GM19397 (cell line): ENCODE data around the gene CNIH4.
"Not testable (repeated sequence)": the region's sequence is repeated elsewhere in the genome, so short reads cannot be mapped to it uniquely, and the experiment has no call there.

Source experiments
- ATAC-seq: cut with Tn5 transposase; IDR thresholded peaks from one replicate; pipeline ENCODE4 v1.9.1; 2021; ENCODE audit warnings: mild to moderate bottlenecking, moderate library complexity; ENCODE audit not compliant: unreplicated experiment

The CNIH4 gene

GRCh38 chr1:224343679-224344078, 13.0 kb upstream of the CNIH4 start:
- ATAC-seq: no peak

- ATAC-seq: no peak
Measured at GRCh38 chr1:224348137-224348536, 8.5 kb upstream of the CNIH4 start.

GRCh38 chr1:224349716-224350115, 7.0 kb upstream of the CNIH4 start:
- ATAC-seq: not testable (repeated sequence)

GRCh38 chr1:224352436-224353085, 4.1 kb upstream of the CNIH4 start:
- not testable (repeated sequence) for ATAC-seq

DNA sequence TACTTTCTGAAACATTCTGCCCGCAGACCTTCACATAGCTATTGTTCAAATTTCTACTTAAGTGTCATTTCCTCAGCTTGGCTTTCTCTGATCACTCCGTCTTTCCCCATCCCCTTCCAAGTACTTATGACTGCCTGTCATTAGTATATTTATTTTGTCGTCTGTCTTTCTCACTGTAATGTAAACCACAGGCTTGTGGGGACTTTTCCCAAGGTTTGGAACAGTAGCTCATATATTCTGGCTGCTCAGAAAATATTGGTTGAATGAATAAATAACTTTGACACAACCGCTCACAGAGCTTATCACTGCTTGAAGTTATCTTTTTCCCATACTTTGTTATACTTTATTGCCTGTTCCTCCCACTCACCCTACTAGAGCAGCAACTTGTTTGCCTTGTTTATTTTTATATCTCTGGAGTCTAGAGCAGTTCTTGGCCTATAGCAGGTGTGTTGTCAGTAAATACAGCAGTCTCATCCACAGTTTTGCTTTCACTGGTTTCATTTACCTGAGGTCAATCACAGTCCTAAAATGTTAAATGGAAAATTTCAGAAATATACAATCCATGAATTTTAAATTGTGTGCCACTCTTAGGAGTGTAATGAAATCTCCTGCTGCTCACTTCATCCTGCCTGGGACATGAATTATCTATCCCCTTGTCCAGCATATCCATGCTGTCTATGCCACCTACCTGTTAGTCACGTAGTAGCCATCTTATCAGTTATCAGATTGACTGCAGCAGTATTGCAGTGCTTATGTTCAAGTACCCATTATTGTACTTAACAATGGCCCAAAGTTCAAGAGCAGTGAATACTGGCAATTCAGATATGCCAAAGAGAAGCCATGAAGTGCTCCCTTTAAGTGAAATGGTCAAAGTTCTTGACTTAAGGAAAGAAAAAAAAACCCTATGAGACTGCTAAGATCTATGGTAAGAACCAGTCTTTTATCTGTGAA, 2.4 kb upstream of the CNIH4 start:
- ATAC-seq: no peak

- no peak for ATAC-seq
Measured at GRCh38 chr1:224357626-224358124, 996 bp downstream of the CNIH4 start.

DNA sequence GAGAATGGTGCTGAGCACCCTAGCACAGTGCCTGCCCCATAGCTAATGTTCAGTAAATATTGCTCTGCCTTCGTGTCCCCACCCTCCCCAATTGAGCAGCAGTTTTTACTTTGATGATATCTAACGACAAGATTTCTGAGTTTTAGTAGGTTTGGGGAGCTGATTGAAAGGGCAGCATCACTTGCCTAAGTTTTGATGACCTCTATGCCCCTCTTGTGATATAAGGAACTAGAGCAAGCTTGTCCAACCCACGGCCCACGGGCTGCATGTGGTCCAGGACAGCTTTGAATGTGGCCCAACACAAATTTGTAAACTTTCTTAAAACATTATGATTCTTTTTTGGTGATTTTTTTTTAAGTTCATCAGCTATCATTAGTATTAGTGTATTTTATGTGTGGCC, 1.6 kb downstream of the CNIH4 start:
- ATAC-seq: no peak

DNA sequence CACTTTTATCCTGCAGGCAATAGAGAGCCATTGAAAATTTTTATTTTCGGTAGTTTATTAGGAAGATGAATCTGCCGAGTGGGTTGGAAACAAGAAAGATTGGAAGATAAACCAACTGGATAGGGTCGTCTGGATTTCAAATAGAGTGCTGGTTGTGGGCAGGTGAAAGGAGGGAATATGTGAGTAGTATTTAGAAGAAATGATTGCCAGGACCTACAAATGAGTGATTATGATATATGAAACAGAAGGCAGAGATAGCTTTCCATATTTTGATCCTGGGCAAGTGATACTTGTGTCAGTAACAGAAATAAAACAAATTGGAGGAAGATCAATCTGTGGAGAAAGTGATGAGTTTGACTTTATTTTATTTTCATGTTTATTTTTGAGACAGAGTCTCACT, 2.5 kb downstream of the CNIH4 start:
- ATAC-seq: no peak

GRCh38 chr1:224368409-224368808, 11.7 kb downstream of the CNIH4 start:
- ATAC-seq: no peak

DNA sequence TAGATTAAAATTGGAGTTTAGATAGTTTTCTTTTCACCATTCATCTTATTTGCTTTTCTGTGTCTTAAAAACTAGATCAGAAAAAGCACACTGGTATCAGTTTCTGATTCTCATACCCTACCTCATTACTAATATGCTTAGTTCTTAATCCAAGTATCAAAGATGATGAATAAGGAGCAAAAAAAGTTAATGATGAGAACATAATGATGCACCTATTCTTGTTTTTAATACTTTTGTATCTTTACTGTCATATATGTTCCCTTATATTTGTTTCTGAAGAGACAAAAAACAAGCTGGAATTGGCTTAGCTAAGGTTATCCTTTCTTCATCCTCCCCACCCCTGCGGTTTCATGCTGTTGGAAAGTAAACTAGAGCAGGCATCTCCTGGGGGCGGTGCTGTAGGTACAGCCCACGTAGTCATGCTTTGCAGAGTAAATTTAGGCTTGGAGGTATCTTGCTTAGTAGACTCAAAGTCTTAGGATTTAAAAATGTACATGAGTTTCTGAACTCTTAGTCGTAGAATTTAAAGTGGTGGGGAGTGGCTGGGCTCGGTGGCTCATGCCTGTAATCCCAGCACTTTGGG, 16.4 kb downstream of the CNIH4 start:
- ATAC-seq: no peak

GRCh38 chr1:224375059-224375458, 18.4 kb downstream of the CNIH4 start:
- no peak for ATAC-seq

- no peak for ATAC-seq
Measured at GRCh38 chr1:224377676-224378006, 21.0 kb downstream of the CNIH4 start.

GRCh38 chr1:224378855-224379631, 22.4 kb downstream of the CNIH4 start:
- no peak for ATAC-seq

GRCh38 chr1:224380003-224380402, 23.3 kb downstream of the CNIH4 start:
- ATAC-seq: peak; percentile 57

GRCh38 chr1:224381880-224382548, 25.3 kb downstream of the CNIH4 start:
- no peak for ATAC-seq

DNA sequence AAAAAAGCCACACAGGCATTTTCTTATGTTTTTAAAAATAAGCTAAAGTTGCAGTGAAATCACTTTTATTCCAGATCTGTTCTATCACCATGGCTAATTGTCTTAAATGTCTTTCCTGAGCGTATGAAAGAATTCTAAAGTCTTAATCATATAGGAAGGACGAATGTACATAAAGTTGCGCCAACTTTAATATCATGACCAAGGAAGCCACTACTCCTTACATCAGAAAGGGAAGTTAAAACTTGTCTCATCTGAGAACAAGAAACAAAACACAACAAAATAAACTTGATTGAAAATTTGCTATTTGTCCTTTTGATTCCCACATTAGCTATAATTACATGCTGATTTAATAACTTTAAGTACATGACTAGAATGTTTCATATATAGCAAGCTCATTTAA, 26.5 kb downstream of the CNIH4 start:
- ATAC-seq: no peak

- no peak for ATAC-seq
Measured at GRCh38 chr1:224387302-224387912, 30.7 kb downstream of the CNIH4 start.

- no peak for ATAC-seq
Measured at GRCh38 chr1:224387943-224388342, 31.3 kb downstream of the CNIH4 start.

DNA sequence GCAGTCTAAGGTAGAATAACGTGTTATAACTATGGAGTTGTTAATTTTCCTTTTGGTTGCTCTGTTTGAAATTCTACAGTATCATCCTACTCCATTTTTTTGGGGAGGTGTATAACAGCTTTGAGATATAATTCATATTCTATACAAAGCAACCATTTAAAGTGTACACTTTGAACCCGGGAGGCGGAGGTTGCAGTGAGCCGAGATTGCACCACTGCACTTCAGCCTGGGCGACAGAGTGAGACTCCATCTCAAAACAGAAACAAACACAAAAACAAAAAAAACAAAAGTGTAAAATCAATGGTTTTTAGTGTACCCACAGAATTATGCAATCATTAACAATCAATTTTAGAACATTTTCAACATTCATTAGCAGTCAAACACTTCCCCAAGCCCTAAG, 33.8 kb downstream of the CNIH4 start:
- no peak for ATAC-seq
